Activated CD4-positive, alpha-beta T cell treated with anti-CD3 and anti-CD28 coated beads, Interleukin-2, amount 50 U/mL, for 24 hours (primary cell): ENCODE data around the gene CAPN13.

ENCODE experiments used
- DNase-seq, 2 donors: peaks; one replicate each; pipeline ENCODE4 v3.0.0-alpha.2; 2020; ENCODE audit warnings: low read depth in 1 of 2, low spot score in 1 of 2

The CAPN13 gene

DNA sequence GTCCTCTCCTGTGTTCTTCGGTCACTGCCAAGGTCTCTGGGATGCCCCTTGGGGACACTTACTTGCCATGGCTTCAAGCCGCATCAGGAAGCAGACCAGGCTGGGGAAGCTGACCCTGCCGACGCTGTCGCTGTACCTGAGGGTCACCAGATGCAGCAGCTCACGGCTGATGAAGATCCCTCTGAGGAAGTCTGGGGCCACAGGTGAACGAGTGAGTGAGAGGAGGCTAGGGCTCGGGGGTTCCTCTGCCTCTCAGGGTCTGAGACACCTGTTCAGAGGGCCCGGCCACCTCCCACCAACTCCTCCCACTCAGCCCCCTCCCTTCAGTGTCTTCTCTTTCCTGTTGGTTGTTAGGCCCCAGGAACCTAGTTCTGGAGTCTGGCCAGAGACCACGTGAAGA, 74.9 kb downstream of the CAPN13 start:
- no peak for DNase-seq

DNA sequence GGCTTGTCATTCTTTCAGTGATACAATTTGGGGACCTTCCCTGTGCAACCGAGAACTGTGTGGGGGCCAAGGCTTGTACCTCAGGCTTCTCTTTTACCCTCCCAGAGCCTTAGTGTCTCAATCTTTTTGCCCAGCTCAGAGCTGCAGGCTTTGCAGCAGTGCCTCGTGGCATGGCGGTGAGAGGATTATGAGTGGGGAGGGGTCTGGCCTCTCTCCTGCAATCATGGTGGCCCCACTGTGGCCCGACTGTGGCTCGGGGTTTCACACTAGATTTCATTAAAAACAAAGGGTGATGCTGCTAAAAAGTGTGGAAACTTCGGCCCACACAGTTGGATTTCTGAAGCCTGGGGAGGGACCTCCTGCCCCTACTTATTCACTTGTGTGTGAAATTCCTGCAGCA, 75.5 kb downstream of the CAPN13 start:
- no peak for DNase-seq

DNA sequence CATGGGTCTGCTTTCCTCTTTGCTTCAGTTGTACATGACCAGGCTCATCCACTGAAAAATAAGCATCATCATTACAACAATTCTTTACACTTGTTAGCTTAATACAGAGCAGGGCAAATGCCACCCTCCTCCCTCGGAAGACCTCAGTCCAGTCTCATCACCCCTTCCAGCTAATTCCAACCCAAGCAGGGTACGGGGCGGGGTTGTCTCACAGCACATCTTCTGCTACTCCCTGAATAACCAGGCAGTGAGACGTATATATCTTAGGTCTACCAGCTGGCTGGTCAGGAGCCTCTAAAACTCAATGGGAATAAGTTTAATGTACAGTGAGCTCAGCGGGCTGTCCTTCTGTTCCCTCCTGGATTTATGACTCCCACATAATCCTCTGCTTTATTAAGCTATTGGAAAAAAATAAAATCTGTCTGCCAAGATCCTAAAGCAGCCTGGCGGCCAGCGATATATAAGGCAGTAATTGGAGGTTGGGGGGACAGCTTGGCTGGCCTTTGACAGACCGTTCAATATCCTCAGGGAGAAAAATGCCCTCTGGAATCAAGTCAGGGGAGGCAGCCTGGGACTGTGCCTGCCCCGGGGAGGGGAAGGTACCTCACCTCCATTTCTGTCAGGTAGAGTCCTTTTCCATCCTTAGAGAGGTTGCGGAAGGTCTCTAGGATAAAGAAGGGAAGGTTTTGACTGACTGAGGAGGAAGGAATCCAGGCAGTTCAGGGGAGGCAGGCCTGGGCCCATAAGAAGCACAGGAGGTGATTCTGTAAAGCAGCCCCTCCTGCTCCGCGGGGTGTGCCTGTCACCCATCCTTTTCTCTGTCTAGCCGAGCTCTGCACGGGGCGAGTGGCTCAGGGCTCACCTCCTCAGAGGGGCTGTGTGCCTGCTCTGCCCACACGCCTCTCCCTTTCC, 76.3 kb downstream of the CAPN13 start:
- DNase-seq, result no peak

DNA sequence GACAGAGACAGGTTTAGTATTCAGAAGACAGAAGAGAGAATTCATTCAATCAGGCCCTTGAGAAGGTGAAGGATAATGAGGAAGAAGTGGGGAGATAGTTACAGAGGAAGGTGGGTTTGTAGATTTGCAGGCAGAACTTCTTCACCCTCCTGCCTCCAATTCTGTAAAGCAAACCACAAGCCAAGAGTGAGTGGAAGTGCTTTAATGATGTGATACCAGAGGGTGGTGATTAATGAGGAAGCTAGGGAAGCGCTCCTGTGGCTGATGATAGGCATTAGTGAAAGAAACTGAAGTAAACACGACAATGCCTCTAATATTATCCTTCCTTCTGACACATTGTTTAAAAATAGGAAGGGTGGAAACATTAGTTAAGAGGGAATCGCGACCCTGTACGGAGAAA, 78.2 kb downstream of the CAPN13 start:
- DNase-seq, result no peak

DNA sequence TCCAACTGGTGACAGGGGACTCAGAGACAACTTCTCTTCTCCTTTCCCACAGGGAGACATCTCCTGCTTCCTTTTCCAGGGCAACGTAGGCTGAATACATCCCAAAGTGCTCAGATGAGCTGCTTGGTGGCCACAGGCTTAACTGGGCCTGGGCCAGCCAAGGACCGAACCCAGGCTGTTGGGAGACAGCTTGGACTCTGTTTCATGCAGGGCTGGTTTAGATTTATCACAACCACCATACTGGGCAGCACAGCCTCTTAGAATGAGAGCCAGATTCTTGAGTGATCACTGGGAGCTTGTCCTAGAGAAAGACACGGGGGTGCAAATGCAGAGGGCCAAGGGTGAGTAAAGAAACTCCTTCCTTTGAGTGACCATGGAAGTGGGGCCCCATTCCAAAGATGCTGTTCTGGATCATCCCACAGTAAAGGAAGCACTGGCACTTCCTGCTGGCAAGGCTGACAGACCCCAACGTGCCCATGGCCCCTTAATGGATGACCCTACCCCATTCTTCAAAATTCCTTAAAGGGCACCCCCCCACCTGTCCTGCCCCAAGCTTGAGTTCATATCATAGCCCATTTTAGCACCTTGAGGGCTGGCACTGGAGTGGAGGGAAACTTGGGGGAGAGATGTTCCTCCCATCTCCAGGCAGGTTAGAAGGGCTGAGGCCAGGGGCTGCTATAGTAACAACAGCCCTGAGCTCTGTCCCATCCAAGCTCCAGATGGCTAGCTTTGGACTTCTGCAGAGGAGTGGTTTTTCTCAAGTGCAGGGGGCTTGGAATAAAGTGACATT, 84.1 kb downstream of the CAPN13 start:
- DNase-seq, result no peak

DNA sequence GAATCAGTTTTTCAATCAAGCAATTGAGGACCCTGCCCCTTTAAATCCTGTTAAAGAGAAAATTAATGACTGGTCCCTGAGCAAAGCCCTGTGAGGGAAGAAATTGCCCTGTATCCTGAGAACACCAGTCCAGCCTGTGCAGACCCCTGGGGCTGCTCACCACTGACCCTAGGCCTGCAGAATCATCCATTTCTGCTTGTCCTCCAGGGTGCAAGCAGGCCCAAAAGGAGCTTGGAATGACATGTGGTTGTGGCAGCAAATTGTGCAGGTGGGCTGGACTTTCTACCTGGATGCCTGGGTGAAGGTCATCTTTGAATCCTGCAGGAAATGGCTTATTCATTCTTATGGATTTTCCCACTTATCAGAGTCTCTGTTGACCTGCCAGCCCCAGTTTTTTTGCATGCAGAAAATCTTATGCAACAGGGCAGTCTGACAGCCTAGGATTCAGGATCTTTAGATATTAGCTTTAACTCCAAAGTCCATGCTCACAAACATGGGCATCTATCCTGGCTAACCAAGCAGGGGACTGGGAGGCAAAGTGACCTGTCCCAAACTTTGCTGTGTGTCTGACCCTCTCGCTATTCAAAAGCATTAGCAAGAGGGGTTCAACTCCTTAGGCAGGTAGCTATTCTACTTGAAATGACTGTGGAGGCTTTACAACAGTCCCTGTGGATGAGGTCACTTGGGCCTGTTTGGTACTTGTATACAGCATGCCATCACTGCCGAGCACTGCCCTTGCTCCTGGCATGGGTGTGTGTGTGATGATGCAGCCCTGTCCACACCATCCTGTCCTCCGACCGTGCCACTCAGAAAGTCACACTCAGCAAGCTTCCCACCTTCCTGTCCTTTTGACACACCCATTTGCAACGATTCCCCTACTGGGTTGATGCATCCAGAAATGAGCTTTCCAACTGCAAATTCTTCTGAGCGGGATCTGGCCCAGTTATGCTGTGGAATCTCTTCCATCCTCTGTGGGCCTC, 85.3 kb downstream of the CAPN13 start:
- no peak for DNase-seq

DNA sequence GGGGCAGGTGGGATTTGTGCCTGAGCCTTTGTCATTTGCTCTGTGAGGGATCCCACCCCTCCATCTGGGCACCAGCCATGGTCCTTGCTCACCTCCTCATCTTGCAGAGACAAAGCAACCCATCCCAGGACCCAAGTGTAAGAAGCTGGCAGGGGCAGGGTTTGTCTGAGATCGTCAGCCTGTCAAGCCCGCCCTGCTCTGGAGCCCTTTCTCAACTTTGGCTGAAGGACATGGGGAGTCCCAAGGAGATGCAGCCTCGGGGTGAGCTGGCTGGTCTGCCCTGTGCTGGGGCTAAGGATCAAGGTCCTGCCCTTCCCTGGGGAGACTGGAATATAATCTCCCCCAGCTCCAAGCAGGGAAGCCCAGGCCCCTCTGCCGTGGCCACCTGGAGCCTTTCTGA, 86.0 kb downstream of the CAPN13 start:
- no peak for DNase-seq

DNA sequence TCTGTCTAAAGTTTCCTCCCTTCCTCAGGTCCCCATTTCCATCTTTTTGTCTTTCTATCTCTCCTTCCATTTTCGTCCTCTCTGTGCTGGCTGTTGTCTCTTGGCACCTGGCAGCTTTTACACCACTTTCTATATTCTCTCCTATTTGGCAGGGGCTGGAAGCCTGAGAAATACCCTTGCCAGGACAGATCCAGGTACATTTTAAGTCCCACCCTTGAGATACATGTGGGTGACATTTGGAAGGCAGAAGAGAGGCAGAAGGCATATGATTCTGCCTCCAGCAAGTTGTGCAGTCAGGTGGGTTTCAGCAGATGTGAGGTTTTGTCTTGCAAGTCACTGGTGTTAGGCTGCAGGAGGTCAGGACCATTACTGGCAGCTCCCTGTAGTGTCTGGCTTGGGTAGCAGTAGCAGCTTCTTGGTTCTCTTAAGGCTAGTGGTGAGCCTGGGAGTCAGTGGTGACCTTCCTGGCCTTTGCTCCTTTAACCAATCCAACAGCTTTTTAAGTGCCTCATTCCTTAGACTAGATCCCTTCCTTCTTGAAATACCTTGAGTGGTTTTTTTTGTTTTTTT, 90.1 kb downstream of the CAPN13 start:
- DNase-seq, result no peak

DNA sequence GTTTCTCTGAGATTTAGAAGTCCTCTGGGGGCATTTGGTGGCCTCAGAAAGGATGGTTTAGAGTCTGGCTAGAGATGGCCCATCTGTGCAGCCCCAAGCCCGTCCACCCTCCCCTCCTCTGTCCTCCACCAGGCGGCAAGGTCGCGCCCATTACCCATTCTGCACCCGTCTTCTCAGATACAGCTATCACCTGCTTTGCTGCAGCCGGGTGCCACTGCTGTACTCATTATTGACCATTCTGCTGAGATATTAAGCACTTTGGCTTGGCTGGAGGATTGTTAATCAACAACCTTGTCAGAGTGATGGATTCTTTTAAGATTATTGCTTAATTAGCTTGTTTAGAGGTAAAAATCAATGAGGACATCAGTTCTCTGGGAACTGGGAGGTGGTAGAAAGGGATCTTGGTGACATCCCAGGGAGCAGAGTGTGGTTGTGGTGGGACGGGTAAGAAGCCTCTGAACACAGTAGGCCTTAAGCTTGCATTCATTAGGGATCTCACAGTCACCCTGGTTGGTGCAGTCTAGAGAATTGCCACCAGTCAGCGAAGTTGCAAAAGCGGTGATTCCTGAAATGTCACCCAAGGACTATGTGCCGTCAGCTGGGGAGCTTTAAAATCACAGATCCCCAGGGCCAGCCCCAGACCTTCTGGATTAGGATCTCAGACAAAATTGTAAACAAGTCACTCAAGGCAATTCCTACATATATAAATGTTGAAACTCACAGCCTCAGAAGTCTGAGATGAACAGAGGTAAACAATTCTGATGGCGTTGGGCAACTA, 90.9 kb downstream of the CAPN13 start:
- DNase-seq, result no peak

DNA sequence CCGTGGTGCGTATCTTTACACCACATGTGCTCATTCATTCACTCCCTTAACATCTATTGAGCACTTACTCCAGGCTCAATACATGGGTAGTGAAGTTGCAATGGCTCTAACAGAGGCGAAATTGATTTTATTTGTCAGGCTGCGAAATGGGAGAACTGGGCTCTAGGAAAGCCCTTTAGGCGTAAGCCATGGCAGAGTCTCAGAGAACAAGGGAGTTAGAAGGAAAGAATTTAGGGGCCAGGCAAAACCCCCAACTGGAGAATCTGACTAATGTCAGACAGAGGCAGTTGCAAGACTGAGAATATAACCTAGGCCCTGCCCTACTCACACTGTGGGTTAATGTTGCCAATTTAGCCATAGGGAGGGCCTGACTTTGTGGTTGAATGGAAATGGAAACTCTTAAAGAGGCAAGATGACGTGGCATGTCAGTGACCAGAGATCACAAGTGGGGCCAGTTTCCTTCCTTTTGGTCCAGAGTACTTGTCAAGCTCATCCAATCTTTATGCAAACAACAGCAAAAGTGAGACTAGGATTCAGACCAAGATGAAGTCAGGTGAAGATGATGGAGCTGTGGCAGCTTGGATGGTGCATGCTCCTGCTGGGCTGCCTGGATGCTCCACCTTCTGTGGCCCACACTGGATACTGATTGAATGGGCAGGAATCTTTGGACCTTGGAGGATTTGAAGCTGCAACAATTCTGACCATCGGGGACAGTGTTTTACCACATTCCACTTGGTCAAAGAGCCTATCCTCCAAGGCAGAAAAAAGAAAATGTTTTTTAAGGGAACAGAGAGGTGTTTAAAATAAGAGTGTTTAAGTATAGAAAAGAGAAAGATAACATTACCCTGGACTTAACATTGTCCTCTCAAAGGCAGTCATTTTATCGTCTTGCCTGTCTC, 92.2 kb downstream of the CAPN13 start:
- DNase-seq, result no peak

DNA sequence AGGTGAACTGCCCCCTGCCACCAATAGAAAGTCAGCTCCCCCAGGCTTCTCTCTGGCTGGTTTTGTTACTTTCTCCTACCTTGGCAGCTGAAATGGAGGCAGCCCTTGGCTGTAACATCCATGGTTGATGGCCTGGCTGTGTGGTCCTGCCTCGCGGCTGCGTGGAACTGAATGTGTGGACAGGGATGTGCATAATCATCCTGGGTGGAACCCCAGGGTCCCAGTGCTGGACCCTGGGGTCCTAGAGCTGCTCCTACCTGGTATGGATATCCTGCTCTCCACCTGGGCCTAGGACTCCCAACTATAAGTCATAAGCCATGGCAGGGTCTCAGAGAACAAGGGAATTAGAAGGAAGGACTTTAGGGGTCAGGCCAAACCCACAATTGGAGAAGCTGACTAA, 93.5 kb downstream of the CAPN13 start:
- DNase-seq, result no peak

DNA sequence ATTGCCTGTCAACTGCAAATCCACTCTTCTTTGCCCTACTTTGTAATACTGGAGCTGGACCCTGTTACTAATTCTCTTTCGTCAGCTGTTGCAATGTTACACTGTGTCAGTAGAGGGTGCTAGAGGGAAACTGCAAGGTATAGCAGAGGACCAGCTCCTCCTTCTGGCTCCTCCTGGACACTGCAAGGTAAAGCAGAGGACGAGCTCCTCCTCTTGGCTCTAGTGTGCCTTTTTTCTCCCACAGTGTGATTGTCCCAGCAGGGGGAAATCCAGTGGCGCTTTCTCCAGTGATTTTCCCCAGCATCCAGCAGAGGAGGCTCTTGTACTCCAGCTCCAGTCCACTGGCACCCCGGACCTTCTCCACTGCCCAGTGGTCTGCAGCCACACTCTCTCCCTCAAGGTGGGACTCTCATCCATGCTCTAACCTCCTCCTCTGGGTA, 95.6 kb downstream of the CAPN13 start:
- peak; percentile 54 to 88 for DNase-seq

DNA sequence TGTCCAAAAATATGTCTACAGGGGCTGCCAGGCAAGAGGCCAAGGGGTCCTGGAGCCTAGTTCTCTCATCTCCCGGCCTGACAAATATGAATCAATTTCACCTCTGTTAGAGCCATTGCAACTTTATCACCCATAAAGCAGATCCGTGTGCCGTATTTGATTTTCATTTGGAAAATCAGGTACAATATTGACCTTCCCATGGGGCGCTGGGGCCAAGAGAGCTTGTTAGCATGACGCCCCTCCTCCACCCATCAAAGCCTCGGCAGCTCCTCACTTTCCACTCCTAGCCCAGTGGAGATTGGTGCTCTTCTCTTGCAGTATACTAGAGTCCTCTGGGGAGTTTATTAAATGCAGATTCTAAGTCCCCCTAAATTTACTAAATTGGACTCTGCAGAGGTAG, 96.8 kb downstream of the CAPN13 start:
- DNase-seq, result no peak

DNA sequence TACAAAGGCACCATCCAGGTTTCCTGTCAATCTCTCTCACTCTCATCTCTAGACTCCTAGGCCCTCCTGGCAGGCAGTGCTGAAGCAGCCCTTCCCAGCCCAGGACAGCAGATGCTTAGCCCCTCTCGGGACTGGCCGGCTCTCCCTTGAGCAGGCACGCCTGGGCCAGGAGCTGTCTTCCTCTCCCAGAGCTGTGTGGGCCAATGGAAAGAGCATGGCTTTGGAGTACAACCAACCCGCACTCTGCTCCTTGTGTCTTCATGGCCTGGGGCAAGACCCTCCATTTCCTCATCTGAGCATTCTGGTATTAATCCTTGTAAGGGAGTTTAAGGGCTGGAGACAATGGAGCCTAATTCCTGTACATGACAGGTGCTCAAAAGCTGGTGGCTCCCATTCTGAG, 97.2 kb downstream of the CAPN13 start:
- DNase-seq, result no peak

DNA sequence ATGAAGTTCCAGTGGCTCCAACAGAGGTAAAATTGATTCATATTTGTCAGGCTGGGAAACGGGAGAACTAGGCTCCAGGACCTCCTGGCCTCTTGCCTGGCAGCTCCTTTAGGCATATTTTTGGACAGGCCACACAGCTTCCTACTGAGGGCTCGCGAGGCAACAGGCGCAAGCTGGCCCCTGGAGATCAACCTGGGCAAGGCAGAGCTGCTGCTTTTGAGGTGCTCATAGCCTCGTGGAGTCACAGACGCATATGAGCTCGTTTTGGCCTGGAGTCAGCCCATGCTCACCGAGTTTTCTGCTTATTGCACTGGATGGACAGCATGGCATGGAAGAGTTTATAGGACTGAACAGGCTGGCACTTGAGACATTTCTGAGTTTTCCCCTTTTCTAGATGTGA, 97.7 kb downstream of the CAPN13 start:
- no peak for DNase-seq

DNA sequence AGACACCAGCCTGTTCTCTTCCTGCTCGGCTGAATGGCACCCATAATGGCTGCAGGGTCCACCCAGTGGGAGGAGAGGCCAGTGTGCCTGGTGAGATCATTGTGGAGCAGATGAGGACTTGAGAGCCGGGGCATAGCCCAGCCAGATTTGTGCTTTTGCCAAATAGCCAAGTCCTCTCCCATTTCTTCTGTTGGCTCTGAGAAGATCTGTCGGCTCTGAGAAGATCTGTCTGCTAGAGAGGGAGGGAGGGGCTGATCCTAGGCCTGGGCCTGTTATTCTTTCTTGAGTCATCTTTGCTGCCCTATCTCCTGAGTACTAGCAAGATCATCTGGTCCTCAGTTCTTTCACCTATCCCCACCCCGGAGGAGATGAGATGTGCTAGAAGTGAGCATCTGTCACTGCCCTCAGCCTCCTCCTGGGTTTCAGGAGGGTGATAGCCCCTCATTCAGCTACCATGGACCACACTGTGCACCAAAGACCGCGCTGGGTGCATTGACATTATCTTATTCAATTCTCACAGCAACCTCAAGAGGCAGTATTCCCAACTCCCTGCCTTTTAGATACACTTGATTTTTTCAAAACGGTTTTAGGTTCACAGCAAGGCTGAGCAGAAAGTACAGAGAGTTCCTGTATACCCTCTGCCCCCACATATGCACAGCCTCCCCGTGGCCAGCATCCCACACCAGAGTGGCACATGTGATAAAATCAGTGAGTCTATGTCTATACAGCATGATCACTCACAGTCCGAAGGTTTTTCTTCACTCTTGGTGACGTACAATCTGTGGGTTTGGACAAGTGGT, 98.6 kb downstream of the CAPN13 start:
- no peak for DNase-seq

DNA sequence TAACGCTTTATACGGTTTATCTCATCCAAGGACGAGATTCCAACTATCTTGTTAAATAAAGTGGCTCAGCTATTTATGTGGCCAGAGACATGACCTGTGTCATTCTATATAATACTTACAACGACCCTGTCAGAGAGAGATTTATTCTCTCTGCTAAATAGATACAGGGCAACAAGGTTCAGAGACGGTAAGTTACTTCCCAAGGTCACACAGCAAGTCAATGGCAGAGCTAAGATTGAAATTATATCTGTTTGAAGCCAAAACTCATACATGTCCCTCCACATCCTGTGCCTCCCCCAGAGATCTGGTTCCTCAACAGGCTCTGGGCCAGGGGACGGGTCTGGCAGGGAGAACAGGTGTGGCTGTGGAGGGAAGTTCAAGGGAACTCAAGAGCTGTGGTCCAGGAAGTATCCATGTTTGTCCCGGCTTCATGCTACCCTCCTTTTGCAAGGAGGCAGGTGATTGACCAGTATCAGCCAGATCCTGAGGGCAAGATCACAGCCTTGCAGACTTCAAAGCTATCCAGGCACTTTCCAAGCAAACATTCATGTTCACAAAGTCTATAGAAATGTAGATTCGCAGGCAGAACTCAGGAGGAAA, 99.8 kb downstream of the CAPN13 start:
- no peak for DNase-seq
